GM19035 (cell line): ENCODE measurements around the gene HIVEP3.

Experiments used
- ATAC-seq: cut with Tn5 transposase; IDR thresholded peaks from one replicate; pipeline ENCODE4 v1.9.1; 2021; ENCODE audit not compliant: unreplicated experiment

HIVEP3 gene

GRCh38 chr1:41461790-41462679, 456.7 kb downstream of the HIVEP3 start:
- no peak for ATAC-seq

- ATAC-seq: no peak
Observed at GRCh38 chr1:41456847-41457540, 461.7 kb downstream of the HIVEP3 start.
